CD4-positive, alpha-beta T cell treated with Interleukin-4 for 4 hours (primary cell): ENCODE measurements around the gene DCC.

Experiments
- DNase-seq: peaks from one replicate; pipeline ENCODE4 v3.0.0-alpha.2; 2020

DCC gene

DNA sequence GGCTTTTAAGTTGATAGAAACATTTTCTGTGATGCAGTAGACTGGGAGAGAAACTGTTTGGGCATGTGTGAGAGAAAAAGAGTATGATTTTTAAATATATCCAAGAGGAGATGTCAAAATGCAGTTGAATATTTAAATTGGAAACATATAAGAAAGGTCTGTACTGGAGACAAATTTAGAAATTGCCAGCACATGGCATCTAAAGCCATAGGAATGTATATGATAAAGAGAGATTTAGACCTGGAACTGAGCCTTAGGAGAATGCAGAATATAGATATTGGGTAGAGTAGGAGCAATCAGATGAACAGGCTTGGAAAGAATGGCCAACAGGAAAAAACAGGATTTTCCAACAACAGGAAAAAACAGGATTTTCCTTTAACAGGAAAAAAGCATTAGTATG, 1203.7 kb downstream of the DCC start:
- DNase-seq = no peak

DNA sequence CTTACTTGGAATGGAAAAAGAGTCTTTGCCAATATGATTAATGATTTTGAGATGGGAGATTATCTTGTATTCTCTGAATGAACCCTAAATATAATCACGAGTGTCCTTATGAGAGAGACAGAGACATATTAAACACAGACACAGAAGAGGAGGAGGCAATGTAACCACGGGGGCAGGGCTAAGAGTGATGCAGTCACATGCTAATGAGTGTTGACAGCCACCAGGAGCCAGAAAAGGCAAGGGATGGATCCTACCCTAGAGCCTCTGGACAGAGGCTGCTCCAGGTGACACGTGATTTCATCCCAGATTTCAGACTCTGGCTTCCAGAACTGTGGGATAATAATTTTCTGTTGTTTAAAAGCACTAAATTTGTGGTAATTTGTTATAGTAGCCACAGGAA, 1204.9 kb downstream of the DCC start:
- DNase-seq = no peak

DNA sequence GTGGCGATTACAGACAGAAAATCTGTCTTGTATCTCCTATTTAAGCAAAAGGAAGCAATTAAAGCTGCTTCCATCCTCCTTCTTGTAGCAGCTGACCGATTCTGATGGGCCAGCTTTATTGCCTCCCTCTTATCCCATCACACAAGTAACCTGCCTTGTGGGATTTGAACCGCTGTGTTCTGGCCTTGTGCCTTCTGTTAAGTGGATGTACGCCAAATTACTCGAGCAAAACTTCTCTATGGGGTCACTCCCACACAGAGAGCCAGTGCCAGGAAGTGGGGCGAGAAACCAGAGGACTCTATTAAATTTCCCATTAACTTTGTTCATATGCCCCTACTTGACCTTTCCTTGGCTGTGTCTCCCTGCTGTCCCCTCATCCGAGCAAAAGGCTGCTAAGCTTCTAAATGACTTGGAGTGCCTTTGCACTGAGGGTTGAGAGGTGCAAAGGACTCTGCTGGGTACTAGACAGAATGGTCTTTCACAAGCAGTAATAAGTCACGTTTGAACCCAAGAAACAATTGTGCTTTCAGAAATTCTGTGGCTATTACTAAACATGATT, 1212.0 kb downstream of the DCC start:
- DNase-seq = no peak

DNA sequence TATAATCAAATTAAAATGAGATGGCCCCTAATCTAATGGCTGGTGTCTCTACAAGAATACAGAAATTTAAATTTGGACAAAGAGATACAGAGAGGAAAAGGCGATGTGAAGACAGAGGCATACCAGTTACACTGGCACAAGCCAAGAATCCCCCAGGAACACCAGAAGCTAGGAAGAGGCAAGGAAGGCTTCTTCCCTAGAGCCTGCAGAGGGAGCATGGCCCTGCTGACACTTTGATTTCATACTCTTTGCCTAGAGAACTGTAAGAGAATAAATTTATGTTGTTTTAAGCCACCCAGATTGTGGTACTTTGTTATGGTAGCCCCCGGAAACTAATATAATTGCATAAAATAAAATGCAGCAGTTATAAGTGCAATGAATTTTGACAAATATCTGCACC, 1213.0 kb downstream of the DCC start:
- DNase-seq = no peak

DNA sequence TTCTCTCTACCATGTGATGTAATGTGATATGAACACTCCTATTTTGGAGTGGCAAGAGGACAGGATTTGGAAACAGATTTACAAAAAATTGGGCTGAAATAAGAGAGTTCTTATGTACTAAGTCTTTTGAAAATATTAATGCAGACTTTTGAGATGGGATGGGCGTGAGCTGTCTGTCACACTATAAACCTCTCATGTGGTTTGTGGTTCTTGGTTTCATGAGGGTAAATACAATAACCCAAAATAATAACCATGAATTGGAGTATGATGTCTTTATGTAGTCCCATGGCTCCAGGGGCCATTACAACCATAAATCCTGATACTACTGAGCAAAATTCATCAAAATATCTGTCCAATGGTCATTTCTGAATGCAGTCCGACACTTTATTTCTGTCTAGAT, 1216.5 kb downstream of the DCC start:
- no peak for DNase-seq

DNA sequence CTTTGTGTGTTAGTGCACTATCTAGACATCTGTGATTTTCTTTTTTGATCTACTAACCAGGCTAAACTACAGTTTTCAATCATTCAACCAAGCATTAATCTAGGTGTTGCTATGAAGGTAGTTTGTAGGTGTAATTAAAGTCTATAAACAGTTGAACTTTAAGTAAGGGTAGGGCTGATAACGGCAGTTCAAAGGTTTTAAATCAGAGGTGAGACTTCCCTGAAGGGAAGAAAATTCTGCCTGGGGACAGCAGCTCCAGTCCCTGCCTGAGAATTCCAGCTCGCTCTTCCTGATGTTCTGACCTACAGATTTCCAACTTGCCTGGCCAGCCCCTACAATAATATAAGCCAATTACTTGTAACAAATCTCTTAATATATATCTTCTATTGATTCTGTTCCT, 1220.5 kb downstream of the DCC start:
- no peak for DNase-seq

DNA sequence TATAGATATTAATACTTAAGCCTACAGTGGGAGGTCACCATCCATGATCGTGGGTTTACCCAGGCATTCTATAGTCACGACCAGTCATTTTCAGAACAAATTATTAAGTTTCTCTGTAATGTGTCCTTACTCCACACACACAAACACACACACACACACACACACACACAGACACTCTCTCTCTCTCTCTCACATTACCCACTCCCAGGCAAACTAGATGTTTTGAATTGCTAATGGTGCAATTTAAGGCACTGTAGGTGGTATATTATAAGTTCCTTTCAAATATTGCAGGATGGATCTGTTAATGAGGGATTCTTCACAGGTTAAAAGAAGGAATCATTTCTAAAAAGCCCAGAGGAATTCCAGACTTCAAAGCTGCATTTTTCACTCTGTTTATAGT, 1226.6 kb downstream of the DCC start:
- DNase-seq = no peak

DNA sequence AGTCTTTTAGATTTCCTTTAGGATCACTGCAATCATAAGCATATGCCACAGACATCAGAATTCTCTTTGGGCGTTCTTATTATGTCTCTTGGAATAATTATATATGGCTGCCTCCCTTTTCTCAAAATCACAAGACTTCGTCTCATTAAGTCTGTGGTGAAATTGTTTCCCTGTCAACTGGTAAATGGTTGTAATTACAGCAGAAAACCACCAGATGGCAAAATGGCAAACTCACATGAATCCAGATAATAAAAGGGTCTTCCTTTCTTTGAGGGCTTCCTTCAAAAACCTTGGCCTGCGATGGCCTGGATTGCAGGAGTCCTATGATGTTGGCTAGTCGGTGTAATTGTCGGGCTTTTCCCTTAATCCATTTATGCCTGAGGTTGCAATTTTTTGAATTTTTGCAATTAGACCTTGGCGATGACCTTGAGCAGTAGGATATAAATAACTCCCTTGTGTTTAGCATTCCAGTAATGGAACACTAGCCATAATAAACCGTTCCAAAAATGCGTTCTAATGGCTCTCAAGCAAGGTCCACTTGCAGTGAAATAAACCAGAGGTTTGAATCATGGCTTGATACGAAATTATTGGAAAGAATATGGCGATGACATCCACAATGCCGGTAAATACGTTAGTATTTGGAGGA, 1228.1 kb downstream of the DCC start:
- DNase-seq = peak; percentile 19
